NCI-H1417 (cell line): ENCODE data around the gene SNN.

ENCODE experiments used
- DNase-seq, 3 experiments: peaks; one replicate each; lab custom pipeline; 2025; lab: John Stamatoyannopoulos, UW

SNN gene

DNA sequence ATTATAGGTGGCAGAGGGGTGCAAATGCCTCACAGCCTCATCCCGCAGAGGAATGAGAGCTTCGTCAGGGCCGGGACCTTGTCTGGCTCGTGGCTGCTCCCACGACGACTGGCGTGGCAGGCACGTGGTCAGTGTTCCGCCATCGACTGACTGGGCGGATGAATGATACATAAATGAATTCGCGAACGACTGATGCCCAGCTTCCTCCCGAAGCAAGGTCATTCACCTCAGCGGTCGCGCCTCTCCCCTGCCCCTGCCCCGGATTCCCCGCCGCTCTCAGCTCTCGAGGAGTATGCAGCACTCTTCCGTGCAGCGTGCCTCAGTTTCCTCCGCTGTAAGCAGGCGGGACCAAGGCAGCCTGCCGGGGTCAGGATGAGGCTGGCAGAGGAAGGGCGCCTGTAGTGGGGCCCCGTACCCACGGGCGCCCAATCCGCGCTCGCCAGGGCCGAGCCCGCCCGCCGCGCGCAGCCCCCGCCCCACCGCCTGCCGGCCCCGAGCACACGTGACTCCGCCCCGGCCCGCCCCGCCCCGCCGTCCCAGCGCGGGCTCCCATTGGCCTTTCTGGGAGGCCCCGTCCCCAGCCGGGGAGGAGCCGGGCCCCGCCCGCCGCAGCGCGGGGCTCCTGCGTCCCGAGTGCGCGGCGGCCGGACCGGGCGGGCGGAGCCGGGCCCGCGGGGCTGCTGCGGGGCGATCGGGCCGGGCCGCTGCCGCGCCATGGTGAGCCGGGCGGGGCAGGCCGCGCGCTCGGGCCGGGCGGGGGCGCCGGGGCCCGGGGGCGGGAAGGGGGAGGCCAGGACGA, at the start of gene SNN:
Gene SNN (plus strand): TSS at position 632 of the 799 bp plus-strand sequence. CDS start 7,605 bp downstream, outside the sequence.
- DNase-seq: peak; percentile 85 to 88 (median 88)

- no peak for DNase-seq
Measured at GRCh38 chr16:11619327-11619851, 48.9 kb upstream of the SNN start.

GRCh38 chr16:11620243-11621003, 47.8 kb upstream of the SNN start:
- DNase-seq: no peak

GRCh38 chr16:11621539-11621919, 46.7 kb upstream of the SNN start:
- DNase-seq: no peak

GRCh38 chr16:11621920-11622651, 46.2 kb upstream of the SNN start:
- peak in 1 of 3 experiments; percentile 21 for DNase-seq

- DNase-seq: no peak
Measured at GRCh38 chr16:11624205-11624604, 44.0 kb upstream of the SNN start.

DNA sequence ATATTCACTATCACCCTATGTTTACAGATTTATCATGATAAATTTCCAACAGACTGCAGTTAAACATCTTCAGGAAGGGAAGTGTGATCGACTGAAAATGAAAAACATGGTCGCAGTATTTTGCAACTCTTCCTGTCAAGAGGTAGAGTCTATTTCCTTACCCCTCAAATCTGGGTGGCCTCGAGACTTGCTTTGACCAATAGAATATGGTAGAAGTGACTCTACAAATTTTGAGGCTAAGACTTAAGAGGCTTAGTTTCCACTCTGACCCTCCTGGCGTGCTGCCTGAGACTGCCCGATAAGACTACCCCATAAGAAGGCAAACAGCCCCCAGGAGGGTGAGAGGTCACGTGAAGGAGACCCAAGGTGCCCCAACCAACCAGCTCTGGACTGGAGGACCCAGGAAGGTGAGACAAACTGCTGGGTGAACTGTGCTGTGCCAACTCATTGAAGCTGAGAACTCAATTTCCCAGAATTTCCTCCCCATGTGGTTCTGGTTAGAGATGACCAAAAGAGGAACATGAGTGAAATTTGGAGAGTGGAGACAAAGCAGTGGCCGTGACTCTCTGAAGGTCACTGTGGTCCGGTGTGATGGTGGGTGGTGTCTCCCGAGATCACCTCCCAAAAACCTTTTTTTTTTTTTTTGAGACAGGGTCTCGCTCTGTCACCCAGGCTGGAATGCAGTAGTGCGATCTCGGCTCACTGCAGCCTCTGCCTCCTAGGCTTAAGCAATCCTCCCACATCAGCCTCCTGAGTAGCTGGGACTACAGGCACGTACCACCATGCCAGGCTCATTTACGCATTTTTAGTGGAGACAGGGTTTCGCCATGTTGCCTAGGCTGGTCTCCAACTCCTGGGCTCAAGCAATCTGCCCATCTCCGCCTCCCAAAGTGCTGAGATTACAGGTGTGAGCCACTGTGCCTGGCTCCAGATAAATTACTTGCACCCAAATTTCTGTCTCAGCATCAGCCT, 43.3 kb upstream of the SNN start:
- no peak for DNase-seq

GRCh38 chr16:11625769-11626168, 42.5 kb upstream of the SNN start:
- no peak for DNase-seq

- no peak for DNase-seq
Measured at GRCh38 chr16:11626657-11627291, 41.5 kb upstream of the SNN start.

DNA sequence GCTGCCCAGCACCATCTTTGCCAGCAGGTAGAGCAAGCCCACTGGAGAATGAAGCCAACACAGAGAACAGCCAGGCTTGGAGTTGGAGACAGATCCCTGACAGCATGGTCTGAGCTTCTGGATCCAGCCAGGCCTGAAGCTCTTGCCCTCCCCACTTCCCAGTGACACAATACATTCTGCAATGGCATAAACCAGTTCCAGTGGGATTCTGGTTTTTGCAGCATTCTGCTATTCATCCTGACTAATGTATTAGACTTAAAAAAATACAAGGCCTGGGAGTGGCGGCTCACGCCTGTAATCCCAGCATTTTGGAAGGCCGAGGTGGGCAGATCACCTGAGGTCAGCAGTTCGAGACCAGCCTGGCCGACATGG, 41.0 kb upstream of the SNN start:
- no peak for DNase-seq

GRCh38 chr16:11627822-11628457, 40.3 kb upstream of the SNN start:
- no peak for DNase-seq

GRCh38 chr16:11629071-11630030, 38.9 kb upstream of the SNN start:
- DNase-seq: peak in 1 of 3 experiments; percentile 8

DNA sequence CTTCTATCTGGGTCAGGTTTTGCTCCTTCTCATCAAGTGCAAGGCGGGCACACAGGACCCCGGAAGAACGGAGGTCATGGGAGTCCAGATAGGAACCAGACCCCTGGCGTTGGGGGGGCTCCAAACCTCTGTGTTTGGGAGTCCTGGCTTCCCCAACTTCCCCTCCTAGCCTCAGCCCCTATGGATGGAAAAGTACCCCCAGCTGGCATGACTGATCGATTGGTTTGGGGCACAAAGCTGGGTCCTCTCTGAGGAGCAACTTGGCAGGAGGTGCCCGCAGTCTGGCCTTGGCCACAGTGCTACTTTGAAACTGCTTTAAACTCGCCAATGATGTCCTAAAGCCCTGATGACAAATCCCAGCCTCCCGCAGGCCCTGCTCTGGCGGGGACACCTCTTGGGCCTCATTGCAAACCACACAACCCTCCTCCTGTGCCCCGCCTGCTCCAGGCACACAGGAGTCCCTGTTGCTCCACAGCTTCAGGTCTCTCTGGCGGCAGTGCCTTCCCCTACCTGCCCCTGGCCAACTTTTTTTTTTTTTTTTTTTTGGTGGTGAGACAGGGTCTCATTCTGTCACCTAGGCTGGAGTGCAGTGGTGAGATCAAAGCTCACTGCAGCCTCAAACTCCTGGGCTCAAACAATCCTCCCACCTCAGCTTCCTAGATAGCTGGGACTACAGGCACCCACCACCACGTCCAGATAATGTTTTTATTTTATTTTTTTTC, 38.0 kb upstream of the SNN start:
- DNase-seq: no peak

GRCh38 chr16:11630768-11631056, 37.5 kb upstream of the SNN start:
- no peak for DNase-seq

DNA sequence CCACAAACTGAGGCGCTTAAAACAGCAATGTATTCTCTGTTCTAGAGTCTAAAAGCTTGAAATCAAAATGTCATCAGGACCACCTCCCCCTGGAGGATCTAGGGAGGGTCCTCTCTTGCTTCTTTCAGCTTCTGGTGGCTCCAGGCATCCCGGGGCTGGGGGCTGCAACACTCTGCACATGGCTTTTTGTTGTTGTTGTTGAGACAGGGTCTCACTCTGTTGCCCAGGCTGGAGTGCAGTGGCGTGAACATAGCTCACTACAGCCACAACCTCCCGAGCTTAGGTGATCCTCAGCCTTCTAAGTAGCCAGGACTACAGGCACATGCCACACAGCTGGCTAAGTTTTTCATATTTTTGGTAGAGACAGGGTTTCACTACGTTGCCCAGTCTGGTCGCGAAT, 37.0 kb upstream of the SNN start:
- DNase-seq: no peak

DNA sequence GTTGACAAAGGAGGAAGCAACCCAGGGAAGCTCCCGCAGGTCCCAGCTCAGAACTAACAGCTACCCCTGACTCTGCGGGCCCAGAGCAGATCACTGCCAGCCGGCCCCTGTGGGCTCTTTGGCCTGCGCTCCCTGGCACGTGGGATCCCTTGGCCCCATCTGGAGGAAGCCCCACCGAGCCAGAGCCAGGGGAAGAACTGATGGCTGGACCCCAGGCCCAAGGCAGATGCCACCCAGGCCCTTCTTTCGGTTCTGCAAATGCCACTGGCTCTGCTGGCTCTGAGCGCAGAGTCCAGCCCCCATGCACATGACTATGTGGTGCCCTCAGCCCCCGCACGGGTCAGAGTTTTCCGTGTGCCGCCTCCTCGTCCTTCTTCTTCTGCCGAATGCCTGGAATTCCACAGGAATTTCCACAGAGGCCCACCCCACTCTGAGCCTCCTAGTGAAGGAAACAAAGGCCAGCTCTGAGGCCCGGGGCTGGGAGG, 35.8 kb upstream of the SNN start:
- DNase-seq: no peak

GRCh38 chr16:11633113-11633512, 35.1 kb upstream of the SNN start:
- DNase-seq: no peak

- DNase-seq: no peak
Measured at GRCh38 chr16:11634312-11634711, 33.9 kb upstream of the SNN start.
